ENCODE measurements around the gene HES1. TPM values are rescaled to one million over a fixed set of nuclear protein-coding genes. Genes with fewer than 3 reads are reported as not detected.
"Not testable (repeated sequence)": the region's sequence is repeated elsewhere in the genome, so short reads cannot be mapped to it uniquely, and the experiment has no call there.

The HES1 gene
- total RNA-seq, 2 donors from 2014 or later, result 32.1 to 43.6 TPM

GRCh38 chr3:194147679-194148078 is 11.7 kb downstream of the HES1 start:
- Histone ChIP-seq H3K27me3 (no peaks in the 10 kb centered on the region), H3K36me3 (no peaks in the 10 kb centered on the region), H3K9me3 (no peaks in the 10 kb centered on the region), H3K4me3 (no peak overlapping the region), H3K27ac (no peak overlapping the region), H3K4me1 (peaks cover 0 to 9% of the 10 kb centered on the region in 2 donors)
- no peak for DNase-seq (ENCODE audit: low spot score)
- TF ChIP-seq CTCF (IDR thresholded peaks at IDR 0.05), result no peak

GRCh38 chr3:194148383-194148782 is 12.4 kb downstream of the HES1 start:
- Histone ChIP-seq H3K36me3 (no peaks in the 10 kb centered on the region), H3K27me3 (no peaks in the 10 kb centered on the region), H3K9me3 (no peaks in the 10 kb centered on the region), H3K27ac (no peak overlapping the region), H3K4me3 (no peak overlapping the region), H3K4me1 (peaks cover 0 to 3% of the 10 kb centered on the region in 2 donors)
- TF ChIP-seq CTCF (IDR thresholded peaks at IDR 0.05), result no peak
- no peak for DNase-seq (ENCODE audit: low spot score)

- TF ChIP-seq CTCF (IDR thresholded peaks at IDR 0.05), result no peak
- no peak overlapping the region for H3K4me3 ChIP-seq
- no peaks in the 10 kb centered on the region for H3K27me3 ChIP-seq
- H3K36me3 ChIP-seq, result no peaks in the 10 kb centered on the region
- no peak for DNase-seq (ENCODE audit: low spot score)
- no peaks in the 10 kb centered on the region for H3K4me1 ChIP-seq
- H3K27ac ChIP-seq, result no peak overlapping the region
- H3K9me3 ChIP-seq, result peaks cover 0 to 10% of the 10 kb centered on the region in 2 donors
These were observed 14.4 kb downstream of the HES1 start for GRCh38 chr3:194150252-194150934.

GRCh38 chr3:194150935-194151302 is 15.0 kb downstream of the HES1 start:
- H3K4me1 ChIP-seq; DNase-seq (ENCODE audit: low spot score); H3K27me3 ChIP-seq; H3K27ac ChIP-seq; H3K9me3 ChIP-seq; H3K4me3 ChIP-seq; H3K36me3 ChIP-seq: not testable (repeated sequence)

GRCh38 chr3:194154346-194154745 is 18.4 kb downstream of the HES1 start:
- Histone ChIP-seq H3K36me3 (no peaks in the 10 kb centered on the region), H3K4me3 (no peak overlapping the region), H3K9me3 (peaks cover 0 to 10% of the 10 kb centered on the region in 2 donors), H3K27ac (no peak overlapping the region), H3K4me1 (no peaks in the 10 kb centered on the region), H3K27me3 (no peaks in the 10 kb centered on the region)
- no peak for TF ChIP-seq CTCF (IDR thresholded peaks at IDR 0.05)
- no peak for DNase-seq (ENCODE audit: low spot score)

- no peak for TF ChIP-seq CTCF (IDR thresholded peaks at IDR 0.05)
- no peaks in the 10 kb centered on the region for H3K4me1 ChIP-seq
- DNase-seq (ENCODE audit: low spot score), result no peak
These were observed 20.1 kb downstream of the HES1 start for GRCh38 chr3:194156095-194156494.

More at GRCh38 chr3:194156095-194156494, 20.1 kb downstream of the HES1 start:
- H3K4me3 ChIP-seq, result no peak overlapping the region
- no peak overlapping the region for H3K27ac ChIP-seq
- no peaks in the 10 kb centered on the region for H3K27me3 ChIP-seq
- no peaks in the 10 kb centered on the region for H3K36me3 ChIP-seq
- H3K9me3 ChIP-seq, result peaks cover 0 to 10% of the 10 kb centered on the region in 2 donors
